ENCODE data around the gene CARMIL3.
"Not testable (repeated sequence)": the region's sequence is repeated elsewhere in the genome, so short reads cannot be mapped to it uniquely, and the experiment has no call there.

The CARMIL3 gene

GRCh38 chr14:24096545-24097181 lies 44.9 kb downstream of the CARMIL3 start:
- no peak for DNase-seq

GRCh38 chr14:24098229-24098926 lies 46.6 kb downstream of the CARMIL3 start:
- DNase-seq, result no peak

DNA sequence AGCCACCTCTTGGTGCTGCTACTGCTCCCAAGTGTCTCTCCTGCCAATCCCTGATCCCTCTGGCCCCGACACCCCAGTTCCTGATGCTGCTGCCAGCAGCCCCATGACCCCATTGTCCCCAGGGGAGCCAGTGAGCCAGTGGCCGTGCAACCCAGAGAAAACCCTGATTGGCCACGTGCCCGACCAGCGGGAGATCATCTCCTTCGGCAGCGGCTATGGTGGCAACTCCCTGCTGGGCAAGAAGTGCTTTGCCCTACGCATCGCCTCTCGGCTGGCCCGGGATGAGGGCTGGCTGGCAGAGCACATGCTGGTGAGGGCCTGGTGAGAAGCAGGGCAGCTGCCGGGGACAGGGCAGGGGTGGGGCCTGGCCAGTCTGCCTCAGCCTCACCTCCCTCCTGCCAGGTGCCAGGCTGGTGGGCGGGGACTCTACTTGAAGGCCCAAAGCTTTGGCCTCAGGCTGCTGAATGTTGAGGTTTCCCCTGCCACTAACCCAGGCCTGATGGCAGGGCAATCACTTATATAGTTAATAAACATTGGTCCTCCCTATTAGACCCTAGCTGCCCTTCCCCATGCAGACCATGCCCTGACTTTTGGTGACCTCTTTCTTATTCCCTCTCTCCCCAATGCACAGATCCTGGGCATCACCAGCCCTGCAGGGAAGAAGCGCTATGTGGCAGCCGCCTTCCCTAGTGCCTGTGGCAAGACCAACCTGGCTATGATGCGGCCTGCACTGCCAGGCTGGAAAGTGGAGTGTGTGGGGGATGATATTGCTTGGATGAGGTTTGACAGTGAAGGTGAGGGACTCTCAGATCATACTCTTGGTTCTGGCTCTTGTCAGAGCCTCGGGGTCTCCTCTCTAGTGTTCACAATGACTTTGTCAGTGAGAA lies 47.4 kb downstream of the CARMIL3 start:
- DNase-seq, result no peak

GRCh38 chr14:24100197-24100981 lies 48.6 kb downstream of the CARMIL3 start:
- DNase-seq, result no peak

GRCh38 chr14:24100982-24101494 lies 49.2 kb downstream of the CARMIL3 start:
- DNase-seq, result no peak

DNA sequence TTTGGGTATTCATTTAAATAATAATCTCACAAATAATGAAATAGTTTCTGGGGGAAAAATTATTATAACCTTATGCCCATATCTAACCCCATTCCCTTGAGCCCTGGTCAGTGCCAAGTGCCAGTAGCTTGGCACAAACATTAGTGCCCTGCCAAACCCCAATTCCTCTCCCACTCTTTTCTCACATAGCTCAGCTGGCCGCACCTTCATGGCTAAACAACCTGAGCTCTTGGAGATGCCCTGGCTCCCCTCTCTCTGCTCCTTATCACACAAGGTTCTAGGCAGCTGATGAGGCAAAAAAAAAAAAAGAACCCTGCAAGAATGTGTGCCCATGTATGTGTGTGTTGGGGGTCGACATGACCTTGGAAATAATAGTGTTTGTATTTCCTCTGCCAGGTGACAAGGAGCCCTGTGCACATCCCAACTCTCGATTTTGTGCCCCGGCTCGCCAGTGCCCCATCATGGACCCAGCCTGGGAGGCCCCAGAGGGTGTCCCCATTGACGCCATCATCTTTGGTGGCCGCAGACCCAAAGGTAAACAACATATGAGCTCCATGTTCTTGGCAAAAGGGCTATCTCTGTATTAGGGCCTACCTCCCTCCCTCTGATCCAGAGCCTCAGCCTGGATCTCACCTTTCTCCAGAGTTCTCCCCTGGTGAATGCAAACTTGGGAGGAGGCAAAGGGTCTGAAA lies 50.7 kb downstream of the CARMIL3 start:
- no peak for DNase-seq

GRCh38 chr14:24103451-24103850 lies 51.6 kb downstream of the CARMIL3 start:
- no peak for DNase-seq

- not testable (repeated sequence) for DNase-seq
Measured at GRCh38 chr14:24105609-24106239, 53.9 kb downstream of the CARMIL3 start.

DNA sequence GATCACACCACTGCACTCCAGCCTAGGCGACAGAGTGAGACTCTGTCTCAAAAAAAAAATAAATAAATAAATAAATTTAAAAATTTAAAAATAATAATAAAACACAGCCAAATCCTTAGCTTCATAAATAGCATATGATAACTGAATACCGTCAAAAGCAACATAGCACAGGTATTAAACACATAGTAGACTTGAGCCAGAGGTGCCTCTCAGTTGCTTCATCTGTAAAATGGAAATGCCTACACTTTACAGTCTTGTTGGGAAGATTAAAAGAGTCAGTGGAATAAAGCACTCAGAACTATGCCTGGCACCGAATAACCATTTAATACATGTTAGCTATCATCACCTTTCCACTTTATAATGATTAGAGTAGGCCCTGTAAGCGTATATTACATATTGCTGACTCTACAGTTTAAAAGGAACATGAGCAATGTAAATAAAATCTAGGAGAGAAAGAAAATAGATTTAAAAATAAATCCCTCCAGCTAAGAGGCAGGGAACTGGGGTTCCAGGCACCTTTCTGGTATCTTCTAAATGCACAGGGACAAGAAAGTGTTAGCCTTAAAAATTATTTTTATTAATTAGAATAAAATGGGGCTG lies 55.0 kb downstream of the CARMIL3 start:
- DNase-seq, result no peak

GRCh38 chr14:24108336-24108874 lies 56.6 kb downstream of the CARMIL3 start:
- DNase-seq, result no peak

DNA sequence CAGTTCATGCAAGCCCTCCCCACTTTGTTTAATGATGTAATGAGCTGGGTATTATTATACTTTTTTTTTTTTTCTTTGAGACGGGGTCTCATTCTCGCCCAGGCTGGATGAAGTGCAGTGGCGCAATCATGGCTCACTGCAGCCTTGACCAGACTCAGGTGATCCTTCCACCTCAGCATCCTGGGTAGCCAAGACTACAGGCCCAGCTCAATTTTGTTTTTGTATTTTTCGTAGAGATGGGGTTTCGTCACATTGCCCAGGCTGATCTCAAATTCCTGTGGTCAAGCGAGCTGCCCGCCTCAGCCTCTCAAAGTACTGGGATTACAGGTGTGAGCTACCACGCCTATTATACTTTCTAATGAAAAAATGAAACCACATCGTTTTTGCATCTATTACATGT lies 58.3 kb downstream of the CARMIL3 start:
- no peak for DNase-seq

- no peak for DNase-seq
Measured at GRCh38 chr14:24110523-24110922, 58.7 kb downstream of the CARMIL3 start.

DNA sequence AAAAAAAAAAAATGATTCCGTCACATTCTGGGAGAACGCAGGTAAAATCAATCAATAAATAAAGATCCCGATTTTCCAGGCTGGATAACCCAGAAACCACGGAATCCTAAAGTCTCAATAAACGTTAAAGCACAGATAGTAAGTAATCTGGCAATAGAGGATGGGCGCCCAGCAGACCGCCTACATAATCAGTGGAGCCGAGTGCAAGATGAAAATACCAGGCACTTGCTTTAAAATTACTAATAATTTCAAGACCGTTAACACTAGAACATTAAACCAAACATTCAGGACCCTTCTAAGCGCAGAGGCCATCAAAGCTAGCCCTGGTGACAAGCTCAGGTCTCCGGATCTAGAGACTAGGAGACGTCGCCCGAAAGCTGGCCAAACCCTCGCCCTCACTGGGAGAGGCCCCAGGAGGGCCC lies 61.6 kb downstream of the CARMIL3 start:
- peak; percentile 50 for DNase-seq

GRCh38 chr14:24113801-24114531 lies 62.2 kb downstream of the CARMIL3 start:
- DNase-seq, result peak; percentile 98

GRCh38 chr14:24114532-24115421 lies 63.0 kb downstream of the CARMIL3 start, which contains the start of the genes DCAF11 and NRL:
Gene DCAF11 (plus strand): TSS chr14:24114777. CDS start chr14:24115595, 818 bp downstream.
Gene NRL (minus strand): TSS chr14:24114949. CDS start chr14:24082848, 32,101 bp downstream.
- DNase-seq, result peak; percentile 100

DNA sequence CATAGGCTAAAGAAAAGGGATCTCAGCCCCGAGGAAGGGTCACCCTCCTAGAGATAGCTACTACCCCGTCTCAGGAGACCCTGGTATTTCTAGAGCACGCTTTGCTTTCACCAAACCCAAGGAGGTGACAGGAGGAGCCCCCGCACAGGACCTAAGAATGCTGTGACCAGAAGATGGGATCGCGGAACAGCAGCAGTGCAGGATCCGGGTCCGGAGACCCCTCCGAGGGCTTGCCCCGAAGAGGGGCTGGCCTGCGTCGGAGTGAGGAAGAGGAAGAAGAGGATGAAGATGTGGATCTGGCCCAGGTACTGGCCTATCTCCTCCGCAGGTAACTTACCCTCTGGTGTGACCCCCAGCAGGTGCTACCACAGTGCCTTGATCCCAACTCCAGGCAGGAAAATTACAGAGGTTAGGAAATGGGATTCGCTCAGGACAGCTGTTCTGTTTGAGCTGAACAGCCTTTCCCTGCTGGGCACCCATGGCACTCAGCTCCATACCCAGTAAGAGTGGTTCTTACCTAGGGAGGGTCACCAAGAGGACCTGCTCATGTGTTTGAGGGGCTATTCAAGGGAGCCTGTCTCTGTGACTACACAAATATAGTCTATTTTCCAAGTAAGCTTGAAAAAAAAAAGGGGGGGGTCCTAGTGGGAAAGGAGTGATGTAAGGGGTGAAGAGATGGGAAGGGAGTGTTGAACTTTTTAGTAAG lies 63.8 kb downstream of the CARMIL3 start:
- no peak for DNase-seq

DNA sequence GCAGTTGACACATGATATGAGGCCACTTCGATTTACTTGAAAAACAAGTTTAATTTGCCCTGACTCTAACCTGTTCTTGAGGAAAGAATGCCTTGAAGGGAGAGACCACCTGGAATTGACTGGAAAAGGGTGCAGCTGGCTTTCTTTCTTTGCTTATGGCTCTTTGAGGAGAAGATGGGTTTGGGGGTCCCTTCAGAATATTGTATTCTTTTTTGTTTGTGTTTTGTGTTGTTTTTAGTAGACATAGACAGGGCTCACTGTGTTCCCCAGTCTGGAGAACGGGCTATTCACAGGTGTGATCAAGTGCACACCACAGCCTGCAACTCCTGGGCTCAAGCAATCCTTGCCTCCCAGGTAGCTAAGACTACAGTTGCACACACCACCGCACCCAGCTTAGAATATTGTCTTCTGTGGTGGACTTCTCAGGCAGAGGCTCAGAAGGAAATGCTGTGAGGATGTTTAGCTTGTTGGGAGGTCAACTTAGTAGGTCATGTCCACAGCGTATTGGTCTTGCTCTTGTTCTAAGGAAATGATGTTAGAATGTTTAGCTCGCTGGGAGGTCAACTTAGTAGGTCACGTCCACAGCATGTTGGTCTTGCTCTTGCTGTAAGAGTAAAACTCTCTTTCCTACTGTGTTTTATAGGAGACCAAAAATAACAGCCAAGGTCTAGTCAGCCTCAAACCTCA lies 64.5 kb downstream of the CARMIL3 start:
- no peak for DNase-seq
